Mononuclear cell (primary cell): ENCODE measurements around the gene PTAFR. TPM values are rescaled to one million over a fixed set of nuclear protein-coding genes. Genes with fewer than 3 reads are reported as not detected.

Experiments
- total RNA-seq: library from RNA; depleted of rRNA; stranded (reverse); fragments of >200 nt; gene quantifications from one replicate; pipeline ENCODE4 v1.2.3, GENCODE V29; 2012

The PTAFR gene
- total RNA-seq, 1 donor: 16.3 TPM

Other genes with a start within 250 kb of the PTAFR start
- gene SMPDL3B, start 241.7 kb downstream of the PTAFR start, total RNA-seq: 0.10 TPM
- 14.1 TPM for gene XKR8, start 216.7 kb downstream of the PTAFR start, total RNA-seq
- 8.7 TPM for gene EYA3, start 88.1 kb downstream of the PTAFR start, total RNA-seq
- 61.5 TPM for gene DNAJC8, start 56.3 kb upstream of the PTAFR start, total RNA-seq
- gene ATP5IF1, start 59.4 kb upstream of the PTAFR start, total RNA-seq: 48.2 TPM
- 10.1 TPM for gene SESN2, start 82.8 kb upstream of the PTAFR start, total RNA-seq
- 3.7 TPM for gene MED18, start 152.3 kb upstream of the PTAFR start, total RNA-seq
- gene PHACTR4, start 193.1 kb upstream of the PTAFR start, total RNA-seq: 14.1 TPM